ENCODE data around the gene ZCCHC24. TPM values are rescaled to one million over a fixed set of nuclear protein-coding genes. Genes with fewer than 3 reads are reported as not detected.

ZCCHC24 gene
- total RNA-seq, 1 donor from 2014 or later = 180 TPM

GRCh38 chr10:79476645-79477044 lies 31.2 kb upstream of the ZCCHC24 start:
- intact Hi-C loops (cut with DNase I) = no loop called here
- no peak for TF ChIP-seq CTCF (IDR thresholded peaks at IDR 0.05)
- Histone ChIP-seq H3K4me1 (no peaks in the 10 kb centered on the region), H3K27me3 (no peaks in the 10 kb centered on the region), H3K9me3 (no peaks in the 10 kb centered on the region), H3K4me3 (no peak overlapping the region), H3K36me3 (no peaks in the 10 kb centered on the region), H3K27ac (no peak overlapping the region)
- DNase-seq (ENCODE audit: low spot score in 2 of 2) = no peak

- Histone ChIP-seq H3K9me3 (no peaks in the 10 kb centered on the region), H3K4me1 (no peaks in the 10 kb centered on the region), H3K4me3 (no peak overlapping the region), H3K27me3 (no peaks in the 10 kb centered on the region), H3K36me3 (no peaks in the 10 kb centered on the region), H3K27ac (no peak overlapping the region)
- no peak for DNase-seq (ENCODE audit: low spot score in 2 of 2)
- intact Hi-C loops (cut with DNase I) = no loop called here
- no peak for TF ChIP-seq CTCF (IDR thresholded peaks at IDR 0.05)
Observed at GRCh38 chr10:79475877-79476276, 30.5 kb upstream of the ZCCHC24 start.

DNA sequence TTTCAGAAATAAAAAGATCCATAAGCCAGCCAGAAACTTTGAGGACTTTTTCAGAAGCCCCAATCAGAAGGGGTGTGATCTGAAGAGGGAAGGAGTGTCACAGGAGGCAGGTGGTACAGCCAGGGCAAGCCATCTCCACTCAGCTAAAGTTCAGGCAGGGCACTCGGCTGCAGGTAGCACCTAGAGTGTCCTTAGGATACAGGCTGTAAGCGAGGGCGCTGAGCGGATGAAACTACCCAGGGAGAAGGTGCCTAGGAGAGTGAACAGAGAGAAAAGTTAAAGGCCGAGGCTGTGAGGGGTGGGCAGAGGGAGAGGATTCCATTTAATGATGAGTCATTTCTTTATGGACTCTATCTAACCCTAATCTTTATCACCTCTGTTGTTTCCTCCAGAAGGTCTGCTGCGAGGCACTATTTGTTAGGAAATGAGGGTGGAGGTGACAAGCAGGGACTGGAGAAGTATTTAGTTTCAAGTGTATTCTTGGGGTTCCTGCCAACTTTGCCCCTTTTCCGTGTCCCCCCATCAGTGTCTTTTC lies 29.8 kb upstream of the ZCCHC24 start:
- Histone ChIP-seq H3K9me3 (no peaks in the 10 kb centered on the region), H3K27me3 (no peaks in the 10 kb centered on the region), H3K4me1 (no peaks in the 10 kb centered on the region), H3K27ac (no peak overlapping the region), H3K4me3 (no peak overlapping the region), H3K36me3 (no peaks in the 10 kb centered on the region)
- no peak for TF ChIP-seq CTCF (IDR thresholded peaks at IDR 0.05)
- DNase-seq (ENCODE audit: low spot score in 2 of 2) = no peak
- intact Hi-C loops (cut with DNase I) = no loop called here

GRCh38 chr10:79473496-79474095 lies 28.2 kb upstream of the ZCCHC24 start:
- Histone ChIP-seq H3K9me3 (no peaks in the 10 kb centered on the region), H3K4me1 (no peaks in the 10 kb centered on the region), H3K27me3 (no peaks in the 10 kb centered on the region), H3K36me3 (no peaks in the 10 kb centered on the region), H3K4me3 (no peak overlapping the region), H3K27ac (no peak overlapping the region)
- intact Hi-C loops (cut with DNase I) = no loop called here
- DNase-seq (ENCODE audit: low spot score in 2 of 2) = no peak
- TF ChIP-seq CTCF (IDR thresholded peaks at IDR 0.05) = no peak

DNA sequence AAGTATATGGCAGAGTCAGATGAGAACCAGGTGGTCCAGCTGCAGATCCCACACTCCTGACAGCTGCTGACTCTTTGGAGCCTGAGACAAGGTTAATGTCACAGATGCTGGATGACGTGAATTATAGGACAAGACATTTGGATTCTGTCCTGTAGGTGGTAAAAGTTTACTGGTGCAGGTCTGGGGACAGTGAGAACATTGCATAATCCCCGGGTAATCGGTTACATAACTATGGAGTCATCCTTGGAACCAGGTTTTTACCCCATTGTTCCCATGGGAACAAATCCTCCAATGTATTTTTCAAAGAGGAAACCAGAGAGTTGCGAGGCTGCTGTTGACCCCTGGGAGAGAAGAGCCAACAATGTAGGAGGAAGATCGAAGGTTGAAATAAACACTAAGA lies 27.5 kb upstream of the ZCCHC24 start:
- DNase-seq (ENCODE audit: low spot score in 2 of 2) = no peak
- Histone ChIP-seq H3K4me3 (no peak overlapping the region), H3K36me3 (no peaks in the 10 kb centered on the region), H3K27ac (no peak overlapping the region), H3K27me3 (no peaks in the 10 kb centered on the region), H3K4me1 (no peaks in the 10 kb centered on the region), H3K9me3 (no peaks in the 10 kb centered on the region)
- TF ChIP-seq CTCF (IDR thresholded peaks at IDR 0.05) = no peak
- intact Hi-C loops (cut with DNase I) = no loop called here

DNA sequence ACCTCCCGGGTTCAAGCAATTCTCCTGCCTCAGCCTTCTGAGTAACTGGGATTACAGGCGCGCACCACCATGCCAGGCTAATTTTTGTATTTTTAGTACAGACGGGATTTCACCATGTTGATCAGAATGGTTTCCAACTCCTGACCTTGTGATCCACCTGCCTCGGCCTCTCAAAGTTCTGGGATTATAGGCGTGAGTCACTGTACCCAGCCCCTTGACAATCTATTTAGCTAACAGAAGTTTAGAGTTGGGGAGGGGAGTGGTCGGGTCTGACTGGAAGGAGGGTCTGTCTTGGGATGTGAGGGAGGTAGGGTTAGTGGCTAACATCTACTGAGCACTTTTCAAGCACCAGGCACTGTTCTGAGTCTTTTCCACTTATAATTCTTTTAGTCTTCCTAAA lies 27.0 kb upstream of the ZCCHC24 start:
- intact Hi-C loops (cut with DNase I) = no loop called here
- Histone ChIP-seq H3K9me3 (no peaks in the 10 kb centered on the region), H3K4me1 (no peaks in the 10 kb centered on the region), H3K4me3 (no peak overlapping the region), H3K27ac (no peak overlapping the region), H3K36me3 (no peaks in the 10 kb centered on the region), H3K27me3 (no peaks in the 10 kb centered on the region)
- no peak for DNase-seq (ENCODE audit: low spot score in 2 of 2)
- TF ChIP-seq CTCF (IDR thresholded peaks at IDR 0.05) = no peak

Measured in ascending aorta (tissue), 2 donors.